Uterus (tissue), 4 donors: Measurements from ENCODE around the gene OGG1. TPM values are rescaled to one million over a fixed set of nuclear protein-coding genes. Genes with fewer than 3 reads are reported as not detected.

Source experiments
- DNase-seq, 2 donors: peaks; one replicate each; pipeline ENCODE4 v3.0.0-alpha.2; 2019 to 2020
- H3K27ac ChIP-seq, 2 donors: fragments of 200-600 bp; sonication (generic); 1 replicate in 1 of 2; 2 replicates in 1 of 2; pipeline ENCODE4 v1.5.1; 2016 to 2018
- H3K27me3 ChIP-seq, 2 donors: fragments of 200-600 bp; sonication (generic); one replicate each; pipeline ENCODE4 v1.5.1; 2018 to 2019; ENCODE audit warnings: control low read depth in 1 of 2
- H3K36me3 ChIP-seq, 2 donors: fragments of 200-600 bp; sonication (generic); one replicate each; pipeline ENCODE4 v1.5.1; 2019; ENCODE audit warnings: control low read depth in 1 of 2
- H3K4me1 ChIP-seq, 2 donors: fragments of 200-600 bp; sonication (generic); one replicate each; pipeline ENCODE4 v1.5.1; 2018 to 2019; ENCODE audit warnings: control low read depth in 1 of 2
- H3K4me3 ChIP-seq, 2 donors: fragments of 200-600 bp; sonication (generic); 1 replicate in 1 of 2; 2 replicates in 1 of 2; pipeline ENCODE4 v1.5.1; 2018 to 2019; ENCODE audit warnings: mild to moderate bottlenecking in 1 of 2
- H3K9me3 ChIP-seq, 2 donors: fragments of 200-600 bp; sonication (generic); one replicate each; pipeline ENCODE4 v1.5.1; 2019; ENCODE audit warnings: control low read depth in 1 of 2
- POLR2A ChIP-seq, 2 donors: fragments of 450-650 bp; IDR thresholded peaks; one replicate each; pipeline ENCODE4 v1.6.1; 2016; ENCODE audit warnings: antibody characterized with exemption in 2 of 2, mild to moderate bottlenecking in 1 of 2, moderate library complexity in 1 of 2
- intact Hi-C: fragments of 100-400 bp; cut with DNase I; formaldehyde crosslinking; loops from one replicate; pipeline ENCODE4 v1.15.1; 2023; ENCODE audit warnings: low total_unique reads
- total RNA-seq, 4 donors: library from RNA; depleted of rRNA in 3 of 4; stranded (reverse); fragments of >200 nt in 3 of 4; gene quantifications; one replicate each; pipeline versions ENCODE4 v1.1.0 to v1.2.4, GENCODE V29; 2014 to 2023
- TF ChIP-seq, protein P1 (sequence below), 4 experiments: fragments of 200-600 bp in 2 of 4; fragments of 450-650 bp in 2 of 4; sonication (generic) in 2 of 4; IDR thresholded peaks; one replicate each; pipeline ENCODE4 v1.5.1; 2016 to 2019; ENCODE audit warnings: antibody characterized with exemption in 4 of 4, mild to moderate bottlenecking in 2 of 4, moderate library complexity in 1 of 4
- donor health status: DM: yes; HTN: yes; CAD: no.

OGG1 gene
- total RNA-seq, 4 donors from 2014 or later = 29.8 to 60.7 (median 44.2) TPM

DNA sequence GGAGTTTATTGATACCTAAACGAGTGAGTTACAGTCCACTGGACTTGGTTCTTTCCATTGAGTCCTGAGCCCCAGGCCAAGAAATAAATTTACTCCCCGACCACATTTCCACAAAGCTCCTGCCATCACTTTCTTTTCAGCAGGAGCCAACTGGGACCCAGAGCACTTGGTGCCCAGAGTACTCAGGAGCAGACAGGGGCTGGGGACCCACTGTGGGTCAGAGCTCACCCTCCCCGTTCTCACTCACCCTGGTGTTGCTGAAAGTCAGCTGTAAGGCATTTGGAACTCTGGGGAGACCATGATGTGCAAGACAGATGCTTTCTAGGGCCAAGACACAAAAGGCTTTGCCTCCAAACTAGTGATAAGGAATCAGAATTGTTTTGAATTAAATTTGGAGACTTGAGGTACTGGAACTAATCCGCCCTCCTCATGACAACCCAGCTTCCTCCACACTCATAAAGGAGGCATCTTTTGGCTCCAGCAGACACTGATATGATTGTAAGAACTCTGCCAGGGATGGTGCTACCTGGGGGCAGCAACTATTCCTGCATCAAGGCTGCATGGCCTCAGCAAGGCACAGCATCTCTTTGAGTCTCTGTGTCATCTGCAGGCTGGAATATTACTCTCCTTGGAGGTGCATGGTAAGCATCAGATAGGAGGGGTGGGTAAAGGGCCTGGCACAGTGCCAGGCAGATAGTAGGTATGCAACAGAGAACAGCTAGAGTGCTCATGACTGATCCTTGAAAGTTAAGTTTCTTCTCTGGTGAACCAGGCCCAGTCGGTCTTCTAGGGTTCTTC, 27.3 kb downstream of the OGG1 start:
- intact Hi-C loops = no loop called here
- TF ChIP-seq POLR2A (IDR thresholded peaks at IDR 0.05) = no peak
- TF ChIP-seq, protein P1, sequence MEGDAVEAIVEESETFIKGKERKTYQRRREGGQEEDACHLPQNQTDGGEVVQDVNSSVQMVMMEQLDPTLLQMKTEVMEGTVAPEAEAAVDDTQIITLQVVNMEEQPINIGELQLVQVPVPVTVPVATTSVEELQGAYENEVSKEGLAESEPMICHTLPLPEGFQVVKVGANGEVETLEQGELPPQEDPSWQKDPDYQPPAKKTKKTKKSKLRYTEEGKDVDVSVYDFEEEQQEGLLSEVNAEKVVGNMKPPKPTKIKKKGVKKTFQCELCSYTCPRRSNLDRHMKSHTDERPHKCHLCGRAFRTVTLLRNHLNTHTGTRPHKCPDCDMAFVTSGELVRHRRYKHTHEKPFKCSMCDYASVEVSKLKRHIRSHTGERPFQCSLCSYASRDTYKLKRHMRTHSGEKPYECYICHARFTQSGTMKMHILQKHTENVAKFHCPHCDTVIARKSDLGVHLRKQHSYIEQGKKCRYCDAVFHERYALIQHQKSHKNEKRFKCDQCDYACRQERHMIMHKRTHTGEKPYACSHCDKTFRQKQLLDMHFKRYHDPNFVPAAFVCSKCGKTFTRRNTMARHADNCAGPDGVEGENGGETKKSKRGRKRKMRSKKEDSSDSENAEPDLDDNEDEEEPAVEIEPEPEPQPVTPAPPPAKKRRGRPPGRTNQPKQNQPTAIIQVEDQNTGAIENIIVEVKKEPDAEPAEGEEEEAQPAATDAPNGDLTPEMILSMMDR (IDR thresholded peaks at IDR 0.05) = no peak
- DNase-seq = no peak
- H3K36me3 ChIP-seq = no peaks in the 10 kb centered on the region
- H3K9me3 ChIP-seq = no peaks in the 10 kb centered on the region
- no peaks in the 10 kb centered on the region for H3K27me3 ChIP-seq
- H3K27ac ChIP-seq = peak overlapping the region in 1 of 2 donors; percentile 57
- no peak overlapping the region for H3K4me3 ChIP-seq
- H3K4me1 ChIP-seq = peaks cover 0 to 6% of the 10 kb centered on the region in 2 donors

DNA sequence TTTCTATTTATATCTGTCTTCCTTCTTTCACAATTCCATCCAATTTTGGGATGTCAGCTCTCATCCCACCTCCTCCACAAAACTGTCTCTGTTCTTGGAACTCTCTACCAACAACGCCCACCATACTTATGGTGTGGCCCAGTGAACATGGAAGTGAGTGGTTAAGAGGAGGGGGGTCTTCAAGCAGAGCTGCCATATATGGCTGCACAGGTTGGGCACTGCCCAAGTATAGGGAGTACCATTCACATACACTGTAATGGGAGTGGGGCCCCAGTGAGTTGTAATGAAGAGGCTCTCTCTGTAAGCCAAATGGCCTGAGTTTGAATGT, 27.9 kb downstream of the OGG1 start:
- Histone ChIP-seq H3K4me1 (peaks cover 0 to 6% of the 10 kb centered on the region in 2 donors), H3K4me3 (no peak overlapping the region), H3K27ac (peak overlapping the region in 1 of 2 donors; percentile 57), H3K36me3 (no peaks in the 10 kb centered on the region), H3K9me3 (no peaks in the 10 kb centered on the region), H3K27me3 (no peaks in the 10 kb centered on the region)
- intact Hi-C loops = no loop called here
- TF ChIP-seq POLR2A (IDR thresholded peaks at IDR 0.05) = no peak
- TF ChIP-seq, protein P1 (IDR thresholded peaks at IDR 0.05) = no peak
- no peak for DNase-seq

- intact Hi-C loops = no loop called here
- H3K27me3 ChIP-seq = no peaks in the 10 kb centered on the region
- no peak overlapping the region for H3K4me3 ChIP-seq
- no peaks in the 10 kb centered on the region for H3K36me3 ChIP-seq
- H3K27ac ChIP-seq = peak overlapping the region in 1 of 2 donors; percentile 57
- H3K9me3 ChIP-seq = no peaks in the 10 kb centered on the region
- peak; percentile 47 to 75 for DNase-seq
- no peak for TF ChIP-seq POLR2A (IDR thresholded peaks at IDR 0.05)
- TF ChIP-seq, protein P1 (IDR thresholded peaks at IDR 0.05) = no peak
- H3K4me1 ChIP-seq = peaks cover 0 to 6% of the 10 kb centered on the region in 2 donors
Observed at GRCh38 chr3:9778143-9779074, 28.7 kb downstream of the OGG1 start.

DNA sequence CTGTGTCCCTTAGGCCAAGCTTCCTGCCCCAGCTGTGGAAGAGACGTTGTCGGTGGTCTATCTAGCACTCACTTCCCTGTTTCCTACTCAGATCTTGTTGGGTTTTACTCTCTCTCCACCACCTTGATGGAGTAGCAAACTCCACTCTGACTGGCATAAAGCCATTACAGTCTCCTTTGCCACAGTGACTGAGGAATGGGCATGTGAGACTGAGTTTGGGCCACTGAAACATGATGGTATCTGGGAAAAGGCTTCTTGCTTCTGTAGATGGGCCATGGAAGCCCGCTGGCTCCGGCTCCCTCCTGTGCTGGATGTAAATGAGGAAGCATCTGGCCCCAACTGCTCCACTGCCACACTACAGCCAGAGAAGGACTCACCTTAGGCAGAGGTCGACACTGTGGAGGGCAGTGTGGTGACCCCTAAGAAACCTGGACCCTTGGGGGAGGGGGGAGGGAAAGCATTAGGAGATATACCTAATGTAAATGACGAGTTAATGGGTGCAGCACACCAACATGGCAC, 29.4 kb downstream of the OGG1 start:
- intact Hi-C loops = no loop called here
- H3K27me3 ChIP-seq = no peaks in the 10 kb centered on the region
- DNase-seq = no peak
- peak overlapping the region in 1 of 2 donors; percentile 57 for H3K27ac ChIP-seq
- no peak for TF ChIP-seq POLR2A (IDR thresholded peaks at IDR 0.05)
- TF ChIP-seq, protein P1 (IDR thresholded peaks at IDR 0.05) = no peak
- H3K4me3 ChIP-seq = no peak overlapping the region
- H3K4me1 ChIP-seq = peaks cover 0 to 6% of the 10 kb centered on the region in 2 donors
- no peaks in the 10 kb centered on the region for H3K9me3 ChIP-seq
- no peaks in the 10 kb centered on the region for H3K36me3 ChIP-seq
